Activated effector memory CD4-positive, alpha-beta T cell treated with Interleukin-2 at 50 U/mL for 16 hours (primary cell): ENCODE results near the gene SLC11A1.
A peak's percentile ranks its signal among the peaks of the same experiment; 100 is the strongest.

ENCODE experiments used
- DNase-seq: peaks from one replicate; pipeline ENCODE4 v3.0.0-alpha.2; 2020

SLC11A1 gene

GRCh38 chr2:218367415-218368149 lies 14.5 kb upstream of the SLC11A1 start:
- DNase-seq = peak; percentile 66

GRCh38 chr2:218368150-218368528 lies 13.9 kb upstream of the SLC11A1 start:
- DNase-seq = no peak

GRCh38 chr2:218368621-218369153 lies 13.4 kb upstream of the SLC11A1 start:
- no peak for DNase-seq

GRCh38 chr2:218369330-218369729 lies 12.7 kb upstream of the SLC11A1 start:
- DNase-seq = no peak

- DNase-seq = no peak
Observed at GRCh38 chr2:218370410-218371063, 11.5 kb upstream of the SLC11A1 start.

GRCh38 chr2:218371983-218372350 lies 10.1 kb upstream of the SLC11A1 start:
- no peak for DNase-seq

GRCh38 chr2:218374795-218375194 lies 7.3 kb upstream of the SLC11A1 start:
- no peak for DNase-seq

- no peak for DNase-seq
Observed at GRCh38 chr2:218375212-218375611, 6.9 kb upstream of the SLC11A1 start.

GRCh38 chr2:218378053-218378452 lies 4.0 kb upstream of the SLC11A1 start:
- DNase-seq = no peak

- DNase-seq = no peak
Observed at GRCh38 chr2:218382785-218383184, 712 bp downstream of the SLC11A1 start.

GRCh38 chr2:218383892-218384519 lies 1.9 kb downstream of the SLC11A1 start:
- no peak for DNase-seq

- no peak for DNase-seq
Observed at GRCh38 chr2:218384975-218385374, 2.9 kb downstream of the SLC11A1 start.

GRCh38 chr2:218386505-218387368 lies 4.7 kb downstream of the SLC11A1 start:
- DNase-seq = no peak

- DNase-seq = no peak
Observed at GRCh38 chr2:218387369-218388194, 5.5 kb downstream of the SLC11A1 start.

GRCh38 chr2:218389333-218390150 lies 7.5 kb downstream of the SLC11A1 start:
- DNase-seq = no peak

- no peak for DNase-seq
Observed at GRCh38 chr2:218391202-218391601, 9.1 kb downstream of the SLC11A1 start.

- no peak for DNase-seq
Observed at GRCh38 chr2:218392459-218392858, 10.4 kb downstream of the SLC11A1 start.

GRCh38 chr2:218392891-218393462 lies 10.9 kb downstream of the SLC11A1 start:
- DNase-seq = no peak

- no peak for DNase-seq
Observed at GRCh38 chr2:218393750-218394290, 11.7 kb downstream of the SLC11A1 start.

GRCh38 chr2:218394298-218395089 lies 12.4 kb downstream of the SLC11A1 start:
- no peak for DNase-seq
